HEK293 (cell line): Measurements from ENCODE around the gene TBCC.

Experiments used
- CTCF ChIA-PET: fragments of 350-600 bp; formaldehyde crosslinking; extraction: SDS; loops from one replicate; lab custom pipeline; 2021; ENCODE audit warnings: antibody characterized with exemption; lab: Yijun Ruan, JAX
- POLR2A ChIA-PET: fragments of 300-600 bp; formaldehyde crosslinking; extraction: SDS; loops from one replicate; lab custom pipeline; 2020; ENCODE audit warnings: antibody characterized with exemption, inconsistent platforms; lab: Yijun Ruan, JAX
- H3K27ac ChIP-seq: fragments of 200-500 bp; sonication (Bioruptor generic); 2 replicates; pipeline ENCODE4 v1.5.1; 2014; ENCODE audit warnings: low read depth, low read length, control low read depth, inconsistent platforms; ENCODE audit errors: extremely low read depth
- H3K36me3 ChIP-seq, 2 experiments: fragments of 200-500 bp in 1 of 2; sonication (Bioruptor generic) in 1 of 2; 1 replicate in 1 of 2; 2 replicates in 1 of 2; pipeline ENCODE4 v1.5.1; 2014 to 2017; ENCODE audit warnings: inconsistent platforms in 2 of 2, low read length in 2 of 2; ENCODE audit not compliant: control insufficient read depth in 2 of 2, insufficient read depth in 1 of 2
- H3K4me1 ChIP-seq: fragments of 200-500 bp; sonication (Bioruptor generic); 2 replicates; pipeline ENCODE4 v1.5.1; 2014; ENCODE audit warnings: mild to moderate bottlenecking, low read length, inconsistent platforms; ENCODE audit not compliant: control insufficient read depth, insufficient read depth
- H3K4me3 ChIP-seq: 2 replicates; pipeline ENCODE4 v1.5.1; 2011; ENCODE audit warnings: low read depth, mild to moderate bottlenecking, control low read depth, low read length, moderate library complexity
- H3K9me3 ChIP-seq: fragments of 200-500 bp; sonication (Bioruptor generic); 2 replicates; pipeline ENCODE4 v1.5.1; 2014; ENCODE audit warnings: low read depth, low read length, inconsistent platforms; ENCODE audit not compliant: control insufficient read depth, insufficient read depth
- EGR2 ChIP-seq: fragments of 450-650 bp; formaldehyde crosslinking; IDR thresholded peaks from 2 replicates; pipeline ENCODE4 v1.5.1; 2016; ENCODE audit warnings: low read depth, missing biosample characterization, missing genetic modification characterization
- GFI1B ChIP-seq: fragments of 450-650 bp; formaldehyde crosslinking; IDR thresholded peaks from 2 replicates; pipeline ENCODE4 v1.5.1; 2016; ENCODE audit warnings: missing biosample characterization, missing genetic modification characterization
- KLF10 ChIP-seq: fragments of 450-650 bp; IDR thresholded peaks from 2 replicates; pipeline ENCODE4 v1.5.1; 2018; ENCODE audit warnings: missing biosample characterization, mild to moderate bottlenecking, missing genetic modification characterization
- TCF7L2 ChIP-seq: IDR thresholded peaks from 2 replicates; pipeline ENCODE4 v1.6.1; 2011; ENCODE audit warnings: low read depth, mild to moderate bottlenecking, inconsistent platforms, low read length, moderate library complexity, borderline replicate concordance
- ZBTB20 ChIP-seq: fragments of 450-650 bp; formaldehyde crosslinking; IDR thresholded peaks from 2 replicates; pipeline ENCODE4 v1.5.1; 2016; ENCODE audit warnings: missing biosample characterization, missing genetic modification characterization
- ZNF2 ChIP-seq: fragments of 450-650 bp; formaldehyde crosslinking; IDR thresholded peaks from 2 replicates; pipeline ENCODE4 v1.5.1; 2016; ENCODE audit warnings: missing biosample characterization, missing genetic modification characterization
- ZNF24 ChIP-seq: fragments of 450-650 bp; formaldehyde crosslinking; IDR thresholded peaks from 2 replicates; pipeline ENCODE4 v1.5.1; 2016; ENCODE audit warnings: missing biosample characterization, missing genetic modification characterization
- ZNF248 ChIP-seq: fragments of 450-650 bp; formaldehyde crosslinking; IDR thresholded peaks from 2 replicates; pipeline ENCODE4 v1.5.1; 2017; ENCODE audit warnings: missing biosample characterization, missing genetic modification characterization
- ZNF266 ChIP-seq: fragments of 450-650 bp; formaldehyde crosslinking; IDR thresholded peaks from 2 replicates; pipeline ENCODE4 v1.5.1; 2016; ENCODE audit warnings: missing biosample characterization, missing genetic modification characterization, low read depth
- ZNF324 ChIP-seq: fragments of 450-650 bp; formaldehyde crosslinking; IDR thresholded peaks from 2 replicates; pipeline ENCODE4 v1.5.1; 2016; ENCODE audit warnings: missing biosample characterization, missing genetic modification characterization
- ZNF561 ChIP-seq: fragments of 450-650 bp; IDR thresholded peaks from 2 replicates; pipeline ENCODE4 v1.5.1; 2018; ENCODE audit warnings: missing biosample characterization, missing genetic modification characterization, borderline replicate concordance
- ZNF610 ChIP-seq: fragments of 450-650 bp; formaldehyde crosslinking; IDR thresholded peaks from 2 replicates; pipeline ENCODE4 v1.5.1; 2016; ENCODE audit warnings: missing biosample characterization, missing genetic modification characterization, borderline replicate concordance
- ZNF670 ChIP-seq: fragments of 450-650 bp; formaldehyde crosslinking; IDR thresholded peaks from 2 replicates; pipeline ENCODE4 v1.5.1; 2016; ENCODE audit warnings: missing biosample characterization, missing genetic modification characterization, low read depth
- ZNF777 ChIP-seq: fragments of 450-650 bp; formaldehyde crosslinking; IDR thresholded peaks from 2 replicates; pipeline ENCODE4 v1.5.1; 2017; ENCODE audit warnings: missing biosample characterization, missing genetic modification characterization, borderline replicate concordance
- ZNF791 ChIP-seq: fragments of 450-650 bp; formaldehyde crosslinking; IDR thresholded peaks from 2 replicates; pipeline ENCODE4 v1.5.1; 2016; ENCODE audit warnings: missing biosample characterization, missing genetic modification characterization
- ZNF792 ChIP-seq: fragments of 450-650 bp; formaldehyde crosslinking; IDR thresholded peaks from 2 replicates; pipeline ENCODE4 v1.5.1; 2016; ENCODE audit warnings: missing biosample characterization, missing genetic modification characterization
- ZXDB ChIP-seq: fragments of 450-650 bp; formaldehyde crosslinking; IDR thresholded peaks from 2 replicates; pipeline ENCODE4 v1.5.1; 2016; ENCODE audit warnings: missing biosample characterization, missing genetic modification characterization
- TF ChIP-seq, protein P1 (sequence below): fragments of 450-650 bp; formaldehyde crosslinking; optimal IDR thresholded peaks from 2 replicates; pipeline ENCODE3; 2016; ENCODE audit warnings: missing biosample characterization, mild to moderate bottlenecking, missing genetic modification characterization
- TF ChIP-seq, protein P2 (sequence below): fragments of 450-650 bp; formaldehyde crosslinking; IDR thresholded peaks from 2 replicates; pipeline ENCODE4 v1.5.1; 2017; ENCODE audit warnings: missing biosample characterization, missing genetic modification characterization
- TF ChIP-seq, protein P3 (sequence below): fragments of 450-650 bp; formaldehyde crosslinking; IDR thresholded peaks from 2 replicates; pipeline ENCODE4 v1.5.1; 2016; ENCODE audit warnings: missing biosample characterization, missing genetic modification characterization
- TF ChIP-seq, protein P4 (sequence below): fragments of 450-650 bp; IDR thresholded peaks from 2 replicates; pipeline ENCODE4 v1.5.1; 2018; ENCODE audit warnings: missing biosample characterization, mild to moderate bottlenecking, missing genetic modification characterization
- TF ChIP-seq, protein P5 (sequence below): IDR thresholded peaks from 2 replicates; pipeline ENCODE4 v1.6.1; 2011; ENCODE audit warnings: mild to moderate bottlenecking, low read depth, low read length, borderline replicate concordance

Gene TBCC

DNA sequence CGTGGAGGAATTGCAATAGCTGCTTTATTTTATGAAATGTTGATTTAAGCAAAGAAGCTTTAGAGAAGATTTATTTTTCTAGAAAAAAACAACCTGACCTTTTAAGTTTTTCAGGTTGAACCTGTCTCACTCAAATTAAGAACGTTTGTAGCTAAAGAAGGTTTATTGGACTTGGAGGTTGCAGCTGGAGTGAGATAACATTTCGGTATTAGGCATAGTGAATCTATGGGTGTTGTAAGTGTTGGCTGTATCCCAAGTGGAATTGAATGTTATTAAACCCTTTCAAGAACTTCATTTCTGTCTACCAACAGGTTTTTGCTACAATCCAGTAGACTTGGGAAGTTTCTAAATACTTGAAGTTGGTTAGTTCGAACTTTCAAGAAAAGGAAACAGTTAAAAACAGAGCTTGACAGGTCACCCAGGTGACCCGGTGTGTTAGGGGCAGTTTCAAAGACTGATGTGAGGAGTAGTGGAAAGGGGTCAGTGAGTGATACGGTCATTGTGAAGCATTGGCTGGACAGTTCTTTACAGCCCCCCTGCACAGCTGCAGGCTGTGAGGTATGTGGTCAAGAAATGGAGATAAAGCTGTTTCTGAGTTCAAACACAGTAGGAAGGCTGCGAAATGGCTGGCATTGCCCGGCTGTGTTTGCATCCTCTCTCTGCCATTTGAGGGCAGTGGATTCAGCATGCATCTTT is 2.4 kb upstream of the TBCC start (continued):
- no peak for TF ChIP-seq TCF7L2

DNA sequence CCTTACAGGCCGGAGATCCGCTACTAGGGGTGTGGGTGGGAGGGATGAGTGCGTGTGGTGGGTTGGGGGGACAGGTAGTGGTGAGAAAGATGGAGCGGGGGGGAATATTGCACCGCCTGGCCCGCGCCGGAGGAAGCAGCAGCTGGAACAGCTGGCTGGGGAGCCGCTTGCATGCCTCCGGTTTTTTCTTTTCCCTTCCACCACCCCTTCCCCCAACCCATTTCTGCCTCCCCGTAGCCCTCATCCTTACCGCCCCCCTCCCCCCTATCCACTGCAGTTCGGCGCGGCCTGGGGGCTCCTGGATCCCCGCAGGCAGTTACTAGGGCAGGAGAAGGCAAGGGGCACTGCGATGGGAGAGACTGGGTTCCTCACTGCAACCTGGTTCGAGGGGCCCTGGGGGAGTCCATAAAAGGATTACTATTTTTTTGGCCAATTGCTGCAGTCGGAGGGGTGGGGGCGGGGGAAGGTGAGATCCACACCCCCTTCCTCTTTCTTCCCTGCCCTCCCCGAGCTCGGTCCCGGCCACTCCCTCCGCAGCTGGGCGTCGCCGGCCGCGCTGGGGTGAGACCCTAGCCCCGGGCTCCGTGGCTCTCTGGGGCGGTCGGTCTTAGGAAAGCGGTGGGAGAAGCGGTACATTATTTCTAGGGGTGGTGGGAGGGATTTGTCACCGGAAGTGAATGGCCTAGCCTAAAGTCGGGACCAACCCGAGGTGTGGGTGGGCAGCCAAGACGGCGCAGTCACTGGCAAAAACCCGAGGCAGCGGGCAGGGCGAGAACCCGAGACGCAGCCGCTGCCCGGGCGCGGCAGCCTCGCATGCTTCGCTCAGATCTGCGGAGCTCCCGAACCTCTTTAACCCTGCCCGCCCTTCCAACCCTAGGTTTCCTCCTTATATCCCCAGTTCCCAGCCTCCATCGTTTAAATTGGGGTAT is 824 bp upstream of the TBCC start:
- Histone ChIP-seq H3K4me1 (peaks cover 26% of the 10 kb centered on the region), H3K27ac (peak overlapping the region; percentile 93), H3K36me3 (peaks cover 0 to 5% of the 10 kb centered on the region in 2 experiments; a peak in 1 of 3 replicates), H3K9me3 (no peaks in the 10 kb centered on the region), H3K4me3 (peak overlapping the region; percentile 75)
- POLR2A ChIA-PET, result interaction anchor here (0.5 to 9.3 kb wide), 47 partner anchors 9 to 1039 kb away, joined by 3 to 316 read pairs (median 4); partner anchors contain the start of genes BICRAL, C6orf132, CNPY3 and CUL7
- CTCF ChIA-PET, result interaction anchor here (0.7 to 2.9 kb wide), 3 partner anchors 85 to 265 kb away, joined by 3 to 11 read pairs (median 5); no protein-coding TSS in a partner anchor
- TF ChIP-seq ZNF610 (no peak), ZNF791 (tag by site-specific recombination) (no peak), ZXDB (peak; percentile 18), ZNF24 (tag by site-specific recombination) (peak; percentile 59; the same call in 1 of the 2 replicates), ZNF561 (tag by site-specific recombination) (peak; percentile 76; the same call in 1 of the 2 replicates), EGR2 (peak; percentile 58), ZNF792 (tag by site-specific recombination) (no peak), ZNF2 (tag by site-specific recombination) (no peak; the same call in 1 of the 2 replicates), ZNF324 (tag by site-specific recombination) (no peak), ZNF248 (no peak), GFI1B (tag by site-specific recombination) (no peak; the same call in 1 of the 2 replicates), ZNF670 (tag by site-specific recombination) (no peak), ZNF266 (tag by site-specific recombination) (no peak), ZBTB20 (tag by site-specific recombination) (peak; percentile 98), ZNF777 (tag by site-specific recombination) (no peak), KLF10 (tag by site-specific recombination) (peak; percentile 91)
- TF ChIP-seq, protein P1, sequence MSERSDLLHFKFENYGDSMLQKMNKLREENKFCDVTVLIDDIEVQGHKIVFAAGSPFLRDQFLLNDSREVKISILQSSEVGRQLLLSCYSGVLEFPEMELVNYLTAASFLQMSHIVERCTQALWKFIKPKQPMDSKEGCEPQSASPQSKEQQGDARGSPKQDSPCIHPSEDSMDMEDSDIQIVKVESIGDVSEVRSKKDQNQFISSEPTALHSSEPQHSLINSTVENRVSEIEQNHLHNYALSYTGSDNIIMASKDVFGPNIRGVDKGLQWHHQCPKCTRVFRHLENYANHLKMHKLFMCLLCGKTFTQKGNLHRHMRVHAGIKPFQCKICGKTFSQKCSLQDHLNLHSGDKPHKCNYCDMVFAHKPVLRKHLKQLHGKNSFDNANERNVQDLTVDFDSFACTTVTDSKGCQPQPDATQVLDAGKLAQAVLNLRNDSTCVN (tag by site-specific recombination), result peak; percentile 72
- TF ChIP-seq, protein P2, sequence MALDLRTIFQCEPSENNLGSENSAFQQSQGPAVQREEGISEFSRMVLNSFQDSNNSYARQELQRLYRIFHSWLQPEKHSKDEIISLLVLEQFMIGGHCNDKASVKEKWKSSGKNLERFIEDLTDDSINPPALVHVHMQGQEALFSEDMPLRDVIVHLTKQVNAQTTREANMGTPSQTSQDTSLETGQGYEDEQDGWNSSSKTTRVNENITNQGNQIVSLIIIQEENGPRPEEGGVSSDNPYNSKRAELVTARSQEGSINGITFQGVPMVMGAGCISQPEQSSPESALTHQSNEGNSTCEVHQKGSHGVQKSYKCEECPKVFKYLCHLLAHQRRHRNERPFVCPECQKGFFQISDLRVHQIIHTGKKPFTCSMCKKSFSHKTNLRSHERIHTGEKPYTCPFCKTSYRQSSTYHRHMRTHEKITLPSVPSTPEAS (tag by site-specific recombination), result no peak
- TF ChIP-seq, protein P3, sequence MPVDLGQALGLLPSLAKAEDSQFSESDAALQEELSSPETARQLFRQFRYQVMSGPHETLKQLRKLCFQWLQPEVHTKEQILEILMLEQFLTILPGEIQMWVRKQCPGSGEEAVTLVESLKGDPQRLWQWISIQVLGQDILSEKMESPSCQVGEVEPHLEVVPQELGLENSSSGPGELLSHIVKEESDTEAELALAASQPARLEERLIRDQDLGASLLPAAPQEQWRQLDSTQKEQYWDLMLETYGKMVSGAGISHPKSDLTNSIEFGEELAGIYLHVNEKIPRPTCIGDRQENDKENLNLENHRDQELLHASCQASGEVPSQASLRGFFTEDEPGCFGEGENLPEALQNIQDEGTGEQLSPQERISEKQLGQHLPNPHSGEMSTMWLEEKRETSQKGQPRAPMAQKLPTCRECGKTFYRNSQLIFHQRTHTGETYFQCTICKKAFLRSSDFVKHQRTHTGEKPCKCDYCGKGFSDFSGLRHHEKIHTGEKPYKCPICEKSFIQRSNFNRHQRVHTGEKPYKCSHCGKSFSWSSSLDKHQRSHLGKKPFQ (tag by site-specific recombination), result no peak
- TF ChIP-seq, protein P4, sequence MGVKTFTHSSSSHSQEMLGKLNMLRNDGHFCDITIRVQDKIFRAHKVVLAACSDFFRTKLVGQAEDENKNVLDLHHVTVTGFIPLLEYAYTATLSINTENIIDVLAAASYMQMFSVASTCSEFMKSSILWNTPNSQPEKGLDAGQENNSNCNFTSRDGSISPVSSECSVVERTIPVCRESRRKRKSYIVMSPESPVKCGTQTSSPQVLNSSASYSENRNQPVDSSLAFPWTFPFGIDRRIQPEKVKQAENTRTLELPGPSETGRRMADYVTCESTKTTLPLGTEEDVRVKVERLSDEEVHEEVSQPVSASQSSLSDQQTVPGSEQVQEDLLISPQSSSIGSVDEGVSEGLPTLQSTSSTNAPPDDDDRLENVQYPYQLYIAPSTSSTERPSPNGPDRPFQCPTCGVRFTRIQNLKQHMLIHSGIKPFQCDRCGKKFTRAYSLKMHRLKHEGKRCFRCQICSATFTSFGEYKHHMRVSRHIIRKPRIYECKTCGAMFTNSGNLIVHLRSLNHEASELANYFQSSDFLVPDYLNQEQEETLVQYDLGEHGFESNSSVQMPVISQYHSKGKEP (tag by site-specific recombination), result no peak; the same call in 1 of the 2 replicates
- TF ChIP-seq, protein P5, sequence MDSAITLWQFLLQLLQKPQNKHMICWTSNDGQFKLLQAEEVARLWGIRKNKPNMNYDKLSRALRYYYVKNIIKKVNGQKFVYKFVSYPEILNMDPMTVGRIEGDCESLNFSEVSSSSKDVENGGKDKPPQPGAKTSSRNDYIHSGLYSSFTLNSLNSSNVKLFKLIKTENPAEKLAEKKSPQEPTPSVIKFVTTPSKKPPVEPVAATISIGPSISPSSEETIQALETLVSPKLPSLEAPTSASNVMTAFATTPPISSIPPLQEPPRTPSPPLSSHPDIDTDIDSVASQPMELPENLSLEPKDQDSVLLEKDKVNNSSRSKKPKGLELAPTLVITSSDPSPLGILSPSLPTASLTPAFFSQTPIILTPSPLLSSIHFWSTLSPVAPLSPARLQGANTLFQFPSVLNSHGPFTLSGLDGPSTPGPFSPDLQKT, result no peak
